Measurements from ENCODE around the gene PRKG1.

DNA sequence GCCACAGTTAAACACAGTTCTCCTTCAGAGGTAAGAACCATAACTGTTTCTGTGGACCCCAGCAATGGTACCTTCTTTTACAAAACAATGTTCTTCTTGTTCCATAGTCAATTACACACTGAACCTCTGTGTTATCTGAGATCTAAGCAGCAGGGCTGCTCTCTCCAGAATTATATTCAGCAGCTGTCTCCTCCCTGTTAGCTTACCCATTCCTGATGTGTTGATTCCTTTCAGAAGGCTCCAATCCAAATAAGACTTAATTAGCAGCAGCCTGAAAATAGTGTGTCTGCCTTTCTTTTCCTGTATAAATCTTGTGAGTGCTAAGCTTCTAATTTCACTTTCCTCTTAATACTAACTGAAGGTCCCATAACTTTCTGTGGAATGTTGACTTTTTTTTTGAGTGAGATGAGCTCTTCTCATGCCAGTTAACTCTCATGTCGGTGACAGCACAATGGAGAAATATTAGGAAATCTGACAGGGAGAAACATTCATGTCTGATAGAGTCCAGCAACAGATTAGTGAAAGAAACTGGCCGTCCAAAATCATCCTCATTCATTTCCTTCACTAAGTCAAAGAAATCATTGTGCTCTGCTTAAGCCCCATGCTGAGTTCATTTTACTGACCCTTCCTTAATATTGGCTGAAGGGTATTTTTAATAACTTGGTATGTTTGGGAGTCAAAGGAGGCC, 226.5 kb downstream of the PRKG1 start:
- TF ChIP-seq, protein P1, sequence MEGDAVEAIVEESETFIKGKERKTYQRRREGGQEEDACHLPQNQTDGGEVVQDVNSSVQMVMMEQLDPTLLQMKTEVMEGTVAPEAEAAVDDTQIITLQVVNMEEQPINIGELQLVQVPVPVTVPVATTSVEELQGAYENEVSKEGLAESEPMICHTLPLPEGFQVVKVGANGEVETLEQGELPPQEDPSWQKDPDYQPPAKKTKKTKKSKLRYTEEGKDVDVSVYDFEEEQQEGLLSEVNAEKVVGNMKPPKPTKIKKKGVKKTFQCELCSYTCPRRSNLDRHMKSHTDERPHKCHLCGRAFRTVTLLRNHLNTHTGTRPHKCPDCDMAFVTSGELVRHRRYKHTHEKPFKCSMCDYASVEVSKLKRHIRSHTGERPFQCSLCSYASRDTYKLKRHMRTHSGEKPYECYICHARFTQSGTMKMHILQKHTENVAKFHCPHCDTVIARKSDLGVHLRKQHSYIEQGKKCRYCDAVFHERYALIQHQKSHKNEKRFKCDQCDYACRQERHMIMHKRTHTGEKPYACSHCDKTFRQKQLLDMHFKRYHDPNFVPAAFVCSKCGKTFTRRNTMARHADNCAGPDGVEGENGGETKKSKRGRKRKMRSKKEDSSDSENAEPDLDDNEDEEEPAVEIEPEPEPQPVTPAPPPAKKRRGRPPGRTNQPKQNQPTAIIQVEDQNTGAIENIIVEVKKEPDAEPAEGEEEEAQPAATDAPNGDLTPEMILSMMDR (IDR thresholded peaks at IDR 0.05): no peak
- TF ChIP-seq POLR2A (IDR thresholded peaks at IDR 0.05): no peak

All from Peyer's patch (tissue), 4 donors.